Limb (tissue), 2 donors: ENCODE data around the gene CACNB1.
"Not testable (repeated sequence)": the region's sequence is repeated elsewhere in the genome, so short reads cannot be mapped to it uniquely, and the experiment has no call there.

Experiments
- DNase-seq, 2 donors: peaks; one replicate each; pipeline ENCODE4 v3.0.0-alpha.2; 2016; ENCODE audit errors: extremely low spot score in 2 of 2

CACNB1 gene

DNA sequence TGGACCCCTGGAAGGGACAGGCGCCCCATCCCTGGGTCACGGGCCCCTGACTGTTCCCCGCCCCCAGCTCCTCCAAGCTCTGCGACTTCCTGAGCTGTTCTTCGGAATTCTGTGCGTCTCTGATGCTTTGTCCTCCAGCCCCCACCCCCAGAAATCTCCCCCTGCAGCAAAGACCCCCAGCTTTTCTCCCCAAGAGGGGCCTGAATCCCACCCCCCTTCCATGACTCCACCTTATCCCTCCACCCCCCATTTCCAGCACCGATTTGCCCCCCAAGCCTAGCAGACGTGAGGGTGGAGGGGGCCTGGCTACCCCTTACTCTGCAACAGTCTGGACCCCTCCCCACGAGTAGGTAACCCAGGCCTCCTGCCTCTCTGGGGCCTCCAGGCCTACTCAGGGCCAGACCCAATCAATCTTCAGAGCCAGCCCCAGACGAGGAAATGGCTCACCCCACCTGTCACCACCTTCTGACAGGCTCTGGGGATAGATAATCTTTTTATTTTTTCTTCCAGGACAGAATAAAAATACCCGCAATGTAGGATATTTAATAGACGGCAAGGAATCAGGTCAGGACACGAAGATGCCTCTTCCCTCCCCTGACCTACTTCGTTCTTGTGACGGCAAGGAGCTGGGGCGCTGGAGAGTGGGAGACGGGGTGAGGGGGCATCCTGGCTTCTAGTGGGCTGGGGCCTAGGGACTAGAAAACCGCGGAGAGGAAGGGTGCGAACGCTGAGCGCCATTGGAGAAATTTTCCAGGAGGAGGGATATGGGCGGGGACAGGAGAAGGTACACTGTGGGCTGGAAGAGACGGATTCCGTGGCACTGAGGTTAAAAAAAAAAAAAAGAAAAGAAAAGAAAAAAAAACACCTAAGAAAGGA is 45.3 kb downstream of the CACNB1 start:
- no peak for DNase-seq

GRCh38 chr17:39151150-39151942 is 46.1 kb downstream of the CACNB1 start, which contains the start of gene PLXDC1:
PLXDC1 (minus strand) TSS chr17:39151637; CDS start chr17:39151437, 200 bp downstream.
- peak in 1 of 2 donors; percentile 64 for DNase-seq

GRCh38 chr17:39150795-39151149 is 46.7 kb downstream of the CACNB1 start:
- no peak for DNase-seq

- no peak for DNase-seq
Measured at GRCh38 chr17:39150104-39150634, 47.3 kb downstream of the CACNB1 start.

GRCh38 chr17:39147221-39148185 is 50.0 kb downstream of the CACNB1 start:
- no peak for DNase-seq

DNA sequence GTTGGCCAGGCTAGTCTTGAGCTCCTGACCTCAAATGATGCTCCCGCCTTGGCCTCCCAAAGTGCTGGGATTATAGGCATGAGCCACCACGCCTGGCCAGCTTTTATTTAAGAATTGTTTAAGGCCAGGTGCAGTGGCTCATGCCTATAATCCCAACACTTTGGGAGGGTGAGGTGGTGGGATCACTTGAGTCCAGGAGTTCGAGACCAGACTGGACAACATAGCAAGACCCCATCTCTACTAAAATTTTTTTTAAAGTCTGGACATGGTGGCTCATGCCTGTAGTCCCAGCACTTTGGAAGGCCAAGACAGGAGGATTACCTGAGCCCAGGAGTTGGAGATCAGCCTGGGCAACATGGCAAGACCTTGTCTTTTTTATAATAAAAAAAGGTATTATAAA is 51.2 kb downstream of the CACNB1 start:
- DNase-seq: no peak

DNA sequence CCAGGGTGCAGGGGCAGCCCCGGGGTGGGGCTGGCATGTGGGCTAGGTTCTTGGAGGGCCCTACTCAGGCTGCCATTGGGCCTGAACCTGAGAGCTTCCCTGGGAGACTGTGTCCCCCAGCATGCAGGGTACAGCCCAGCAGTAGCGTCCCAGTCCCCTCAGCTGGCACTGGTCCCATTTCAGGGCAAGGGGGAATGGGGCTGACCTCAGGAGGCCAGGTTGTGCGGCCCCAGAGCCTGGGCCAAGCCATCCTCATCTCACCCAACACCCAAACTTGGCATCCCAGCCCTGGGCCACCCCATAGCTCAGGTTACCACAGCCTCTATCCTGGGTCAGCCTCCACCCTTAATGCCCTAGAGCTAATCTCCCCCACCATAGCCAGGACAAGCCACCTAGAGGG is 52.3 kb downstream of the CACNB1 start:
- no peak for DNase-seq

GRCh38 chr17:39144416-39144840 is 53.0 kb downstream of the CACNB1 start:
- DNase-seq: peak; percentile 83 to 91

- peak; percentile 53 to 73 for DNase-seq
Measured at GRCh38 chr17:39143552-39144093, 53.8 kb downstream of the CACNB1 start.

GRCh38 chr17:39141915-39142664 is 55.4 kb downstream of the CACNB1 start:
- no peak for DNase-seq

DNA sequence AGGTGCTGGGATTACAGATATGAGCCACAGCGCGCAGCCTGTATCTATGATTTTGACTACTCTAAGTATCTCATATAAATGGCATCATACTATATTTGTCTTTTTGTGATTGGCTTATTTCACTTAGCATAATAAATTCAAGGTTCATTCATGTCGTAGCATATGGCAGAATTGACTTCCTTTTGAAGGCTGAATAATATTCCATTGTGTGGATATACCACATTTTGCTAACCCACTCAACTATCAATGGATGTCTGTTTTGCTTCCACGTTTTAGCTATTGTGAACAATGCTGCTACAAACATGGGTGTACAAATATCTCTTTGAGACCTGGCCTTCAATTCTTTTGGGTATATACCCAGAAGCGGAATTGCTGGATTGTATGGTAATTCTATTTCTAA is 56.2 kb downstream of the CACNB1 start:
- no peak for DNase-seq

DNA sequence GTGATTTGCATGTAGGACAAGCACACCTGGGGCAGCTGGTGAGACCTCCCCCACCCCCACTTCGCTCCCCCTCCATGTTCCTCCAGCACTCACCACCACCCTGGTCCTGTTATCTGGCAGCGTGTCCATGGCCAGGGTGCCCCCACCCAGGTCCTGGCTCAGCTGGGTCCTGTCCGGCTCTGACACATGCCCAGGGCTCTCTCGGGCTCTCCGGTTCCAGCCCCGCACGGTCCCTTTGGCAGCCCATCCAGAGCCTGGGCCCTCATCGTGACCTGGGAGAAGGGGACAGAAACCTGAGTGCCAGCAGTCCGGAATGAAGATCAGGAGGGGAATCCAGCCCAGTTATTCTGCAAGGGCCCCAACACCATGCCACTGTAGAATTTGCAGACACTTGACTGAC is 57.9 kb downstream of the CACNB1 start:
- no peak for DNase-seq

GRCh38 chr17:39139161-39139511 is 58.3 kb downstream of the CACNB1 start:
- no peak for DNase-seq

- DNase-seq: no peak
Measured at GRCh38 chr17:39138431-39139160, 58.9 kb downstream of the CACNB1 start.

- no peak for DNase-seq
Measured at GRCh38 chr17:39134878-39135277, 62.6 kb downstream of the CACNB1 start.

DNA sequence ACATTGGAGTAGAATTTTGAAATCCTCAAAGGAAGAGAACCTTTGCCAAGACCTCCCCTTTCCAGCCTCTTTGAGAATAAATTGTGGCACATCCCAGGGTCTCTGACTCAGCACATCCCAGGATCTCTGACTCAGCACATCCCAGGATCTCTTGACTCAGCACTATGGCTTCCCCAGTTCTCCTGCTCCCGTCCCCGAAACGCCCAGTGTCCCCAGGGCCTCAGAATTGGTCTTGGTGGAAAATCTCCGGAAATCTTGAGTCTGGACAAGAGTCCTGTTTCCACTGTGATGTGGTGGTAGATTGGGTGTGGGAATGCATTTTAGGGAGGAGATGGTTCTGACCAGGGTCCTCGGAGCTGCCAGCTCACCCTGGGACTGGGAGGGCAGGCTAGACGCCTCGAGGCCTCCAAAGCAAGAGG is 65.3 kb downstream of the CACNB1 start:
- DNase-seq: no peak

- no peak for DNase-seq
Measured at GRCh38 chr17:39131616-39132015, 65.9 kb downstream of the CACNB1 start.

DNA sequence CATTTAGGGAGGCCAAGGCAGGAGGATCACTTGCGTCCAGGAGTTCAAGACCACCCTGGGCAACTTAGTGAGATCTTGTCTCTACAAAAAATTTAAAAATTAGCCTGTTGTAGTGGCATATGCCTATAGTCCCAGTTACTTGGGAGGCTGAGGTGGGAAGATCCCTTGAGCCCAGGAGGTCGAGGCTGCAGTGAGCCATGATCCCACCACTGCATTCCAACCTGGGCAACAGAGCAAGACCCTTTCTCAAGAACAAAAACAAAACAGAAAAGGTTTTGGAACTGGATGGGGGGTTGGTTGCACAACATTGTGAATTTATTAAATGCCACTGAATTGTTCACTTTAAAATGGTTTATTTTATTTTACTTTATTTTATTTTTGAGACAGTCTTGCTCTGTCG is 67.3 kb downstream of the CACNB1 start:
- DNase-seq: no peak

GRCh38 chr17:39129544-39129943 is 67.9 kb downstream of the CACNB1 start:
- not testable (repeated sequence) for DNase-seq
